GM12873 (cell line): ENCODE data around the gene STX1A.

ENCODE experiments used
- TF ChIP-seq, protein P1 (sequence below): IDR thresholded peaks from 2 replicates; pipeline ENCODE4 v1.5.1; 2012; ENCODE audit warnings: low read depth, mild to moderate bottlenecking, moderate library complexity, low read length, control low read depth; ENCODE audit not compliant: insufficient read depth; ENCODE audit errors: missing control alignments

Gene STX1A

DNA sequence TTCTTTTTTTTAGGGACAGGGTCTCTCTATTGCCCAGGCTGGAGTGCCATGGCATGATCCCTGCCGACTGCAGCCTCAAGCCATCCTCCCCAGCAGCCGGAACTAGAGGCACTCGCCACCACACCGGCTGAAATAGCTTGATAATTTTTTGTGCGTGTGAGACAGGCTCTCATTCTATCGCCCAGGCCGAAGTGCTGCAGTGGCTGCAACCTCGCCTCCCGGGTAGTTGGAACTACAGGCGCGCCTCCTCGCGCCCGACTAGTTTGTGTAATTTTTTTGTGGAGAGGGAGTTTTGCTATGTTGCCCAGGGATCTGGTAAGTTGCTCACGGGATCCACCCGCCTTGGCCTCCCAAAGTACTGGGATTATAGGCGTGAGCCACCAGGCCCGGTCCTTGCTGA is 34.2 kb downstream of the STX1A start:
- TF ChIP-seq, protein P1, sequence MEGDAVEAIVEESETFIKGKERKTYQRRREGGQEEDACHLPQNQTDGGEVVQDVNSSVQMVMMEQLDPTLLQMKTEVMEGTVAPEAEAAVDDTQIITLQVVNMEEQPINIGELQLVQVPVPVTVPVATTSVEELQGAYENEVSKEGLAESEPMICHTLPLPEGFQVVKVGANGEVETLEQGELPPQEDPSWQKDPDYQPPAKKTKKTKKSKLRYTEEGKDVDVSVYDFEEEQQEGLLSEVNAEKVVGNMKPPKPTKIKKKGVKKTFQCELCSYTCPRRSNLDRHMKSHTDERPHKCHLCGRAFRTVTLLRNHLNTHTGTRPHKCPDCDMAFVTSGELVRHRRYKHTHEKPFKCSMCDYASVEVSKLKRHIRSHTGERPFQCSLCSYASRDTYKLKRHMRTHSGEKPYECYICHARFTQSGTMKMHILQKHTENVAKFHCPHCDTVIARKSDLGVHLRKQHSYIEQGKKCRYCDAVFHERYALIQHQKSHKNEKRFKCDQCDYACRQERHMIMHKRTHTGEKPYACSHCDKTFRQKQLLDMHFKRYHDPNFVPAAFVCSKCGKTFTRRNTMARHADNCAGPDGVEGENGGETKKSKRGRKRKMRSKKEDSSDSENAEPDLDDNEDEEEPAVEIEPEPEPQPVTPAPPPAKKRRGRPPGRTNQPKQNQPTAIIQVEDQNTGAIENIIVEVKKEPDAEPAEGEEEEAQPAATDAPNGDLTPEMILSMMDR, result no peak

DNA sequence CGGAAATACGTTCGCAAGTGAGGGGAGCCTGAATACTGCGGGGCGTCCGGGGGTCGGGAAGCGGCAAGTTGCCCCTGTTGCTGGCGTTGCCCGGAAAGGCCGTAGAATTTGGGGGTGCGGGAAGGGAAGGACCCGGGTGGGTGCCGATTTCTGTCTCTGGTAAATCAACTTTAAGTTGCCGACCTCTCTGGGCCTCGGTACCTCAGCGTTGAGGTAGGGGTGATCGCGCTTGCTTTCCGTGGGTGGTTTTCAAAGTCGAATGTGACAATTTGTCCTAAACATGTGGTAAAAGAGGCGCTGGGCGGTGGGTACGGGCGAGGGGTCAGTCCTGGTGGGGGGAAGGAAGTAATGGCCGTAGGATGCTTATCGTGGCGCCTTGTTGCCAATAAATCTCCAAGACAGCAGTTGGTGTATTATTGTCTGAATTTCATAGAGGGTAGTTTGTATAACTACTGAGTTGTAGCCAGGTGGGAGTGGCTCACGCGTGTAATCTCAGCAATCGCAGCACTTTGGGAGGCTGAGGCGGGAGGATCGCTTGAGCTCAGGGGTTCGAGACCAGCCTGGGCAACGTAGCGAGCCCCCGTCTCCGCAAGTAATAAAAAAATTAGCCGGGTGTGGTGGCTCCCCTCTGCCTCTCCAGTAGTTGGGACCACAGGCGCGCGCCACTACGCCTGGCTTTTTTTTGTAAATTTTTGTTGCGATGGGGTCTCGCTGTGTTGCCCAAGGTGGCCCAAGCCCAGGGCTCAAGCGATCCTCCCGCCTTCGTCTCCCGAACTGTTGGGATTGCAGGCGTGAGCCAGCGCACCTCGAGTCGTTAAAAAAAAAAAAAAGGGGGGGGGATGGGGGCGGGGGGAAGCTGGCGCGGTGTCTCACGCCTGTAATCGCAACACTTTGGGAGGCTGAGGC is 35.4 kb downstream of the STX1A start:
- TF ChIP-seq, protein P1, result no peak

DNA sequence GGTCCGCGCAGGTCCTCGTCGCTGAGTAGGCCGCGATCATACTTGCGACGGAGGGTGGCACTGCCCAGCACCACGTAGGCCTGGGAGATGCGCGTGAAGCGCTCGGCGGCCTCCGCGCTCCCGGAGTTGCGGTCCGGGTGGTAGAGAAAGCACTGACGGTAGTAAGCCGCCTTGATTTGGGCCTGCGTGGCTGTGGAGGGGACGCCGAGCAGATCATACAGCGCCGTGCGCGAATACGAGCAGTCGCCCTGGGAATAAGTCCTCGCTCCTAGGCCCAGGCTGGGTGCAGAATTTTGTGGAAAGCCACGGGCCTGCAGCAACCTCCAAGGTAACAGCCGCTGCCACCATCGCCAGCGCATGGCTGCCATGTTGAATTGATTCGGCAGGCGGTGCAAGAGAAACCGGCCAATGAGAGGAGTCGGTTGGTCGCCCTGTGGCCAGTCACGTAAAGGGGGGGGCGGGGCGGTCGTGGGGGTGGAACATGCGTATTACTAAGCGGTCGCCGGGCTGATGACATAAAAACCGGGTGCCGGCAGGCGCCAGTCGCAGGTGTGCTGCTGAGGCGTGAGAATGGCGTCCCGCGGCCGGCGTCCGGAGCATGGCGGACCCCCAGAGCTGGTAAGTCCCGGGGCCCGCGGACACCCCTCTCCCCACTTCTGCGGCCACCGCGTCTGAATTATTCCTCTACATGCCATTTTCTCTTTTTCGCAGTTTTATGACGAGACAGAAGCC is 36.2 kb downstream of the STX1A start, which contains the start of the genes BUD23 and DNAJC30:
Gene BUD23 (plus strand): TSS at position 542 of the 732 bp plus-strand sequence. CDS start 29 bp downstream, at position 571.
Gene DNAJC30 (minus strand): TSS at position 398 of the 732 bp plus-strand sequence. CDS start 30 bp downstream, at position 368.
- TF ChIP-seq, protein P1, result no peak

DNA sequence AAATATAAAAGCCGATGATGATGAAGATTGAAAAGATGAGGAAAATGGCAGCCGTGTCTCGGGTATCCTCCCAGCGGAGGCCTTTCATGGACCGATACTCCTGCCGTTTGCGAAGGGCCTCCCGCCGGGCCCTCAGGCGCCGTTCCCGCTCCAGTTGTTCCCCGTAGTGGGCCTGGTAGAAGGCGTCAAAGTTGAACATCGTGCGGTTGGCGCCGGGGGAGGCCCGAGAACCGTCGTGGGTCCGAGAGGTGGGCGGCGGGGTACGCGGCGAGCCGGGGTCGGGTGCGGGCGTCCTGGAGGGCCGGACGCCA is 36.8 kb downstream of the STX1A start:
- TF ChIP-seq, protein P1, result no peak

DNA sequence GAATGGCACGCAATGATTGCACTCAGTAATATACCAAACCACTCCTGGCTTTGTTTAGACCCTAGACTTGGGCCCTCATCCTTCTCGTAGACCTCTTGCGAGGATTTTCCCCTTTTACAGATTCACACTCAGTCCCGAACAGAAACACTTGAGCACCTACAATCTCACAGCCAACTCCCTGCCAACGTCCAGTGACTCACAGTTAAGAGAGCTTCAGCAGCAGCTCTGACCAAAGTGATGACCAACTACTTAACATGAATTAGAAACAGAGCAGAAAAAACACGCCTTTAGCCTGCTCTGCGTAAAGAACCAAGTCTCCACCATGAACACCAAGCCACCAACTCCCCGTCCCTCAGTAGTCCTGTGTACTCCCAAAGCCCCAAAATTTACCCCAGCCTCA is 38.4 kb downstream of the STX1A start:
- TF ChIP-seq, protein P1, result no peak

DNA sequence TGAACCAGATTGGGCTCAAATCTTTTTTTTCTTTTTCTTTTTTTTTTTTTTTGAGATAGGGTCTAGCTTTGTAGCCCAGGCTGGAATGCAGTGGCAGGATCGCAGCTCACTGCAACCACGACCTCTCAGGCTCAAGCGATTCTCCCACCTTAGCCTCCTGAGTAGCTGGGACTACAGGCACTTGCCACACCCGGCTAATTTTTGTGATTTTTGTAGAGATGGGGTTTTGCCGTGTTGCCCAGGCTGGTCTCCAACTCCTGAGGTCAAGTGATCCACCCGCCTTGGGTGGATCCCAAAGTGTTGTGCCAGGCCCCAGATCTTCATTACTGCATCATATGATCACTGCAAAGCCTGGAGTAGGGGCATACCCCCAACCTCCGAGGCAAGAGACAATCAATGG is 39.0 kb downstream of the STX1A start:
- TF ChIP-seq, protein P1, result no peak

DNA sequence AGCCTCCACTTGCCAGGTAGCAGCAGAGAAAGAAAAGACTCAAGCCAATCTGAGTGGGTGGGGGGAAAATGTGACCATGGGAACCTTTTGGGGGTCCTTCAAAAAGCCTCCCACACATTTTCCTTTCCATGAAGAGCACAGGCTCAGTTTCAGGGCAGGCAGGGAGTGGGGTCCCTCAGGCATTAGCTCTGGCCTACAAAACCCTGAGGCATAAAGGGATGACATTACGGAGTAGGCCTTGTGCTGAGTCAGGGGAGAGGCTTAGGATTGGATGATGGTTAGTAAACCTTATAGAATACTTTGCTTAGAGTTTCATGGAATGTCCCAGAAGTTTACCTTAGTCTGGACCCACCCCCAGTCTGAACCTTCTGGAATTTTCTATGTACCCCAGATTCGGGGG is 39.8 kb downstream of the STX1A start:
- TF ChIP-seq, protein P1, result no peak
